SK-N-SH (cell line): Measurements from ENCODE around the gene MRAP2. TPM values are rescaled to one million over a fixed set of nuclear protein-coding genes. Genes with fewer than 3 reads are reported as not detected.

Experiments
- CTCF ChIA-PET: fragments of 300-600, 350-600 bp; formaldehyde crosslinking; extraction: SDS; loops from one replicate; lab custom pipeline; 2021; lab: Yijun Ruan, JAX
- POLR2A ChIA-PET: fragments of 350-600 bp; sonication (Branson Sonifier 250); formaldehyde crosslinking; extraction: SDS; loops from one replicate; lab custom pipeline; 2020; ENCODE audit warnings: antibody characterized with exemption, inconsistent platforms; lab: Yijun Ruan, JAX
- DNase-seq: peaks from one replicate; pipeline ENCODE4 v3.0.0; 2012
- H2AFZ ChIP-seq: fragments of 200-600 bp; sonication (generic); 2 replicates; pipeline ENCODE4 v1.8.1; 2016; ENCODE audit warnings: antibody characterized with exemption, mild to moderate bottlenecking, low read depth
- H3F3A ChIP-seq: fragments of 200-600 bp; sonication (generic); replicated peaks from 2 replicates; pipeline ENCODE3; 2016; ENCODE audit warnings: antibody characterized with exemption, mild to moderate bottlenecking; ENCODE audit not compliant: insufficient read depth
- H3K27ac ChIP-seq, 2 experiments: fragments of 200-500 bp in 1 of 2; fragments of 200-600 bp in 1 of 2; sonication (Bioruptor generic) in 1 of 2; sonication (generic), shearing (Covaris generic) in 1 of 2; 2 replicates each; pipeline versions ENCODE4 v1.5.1 to v1.6.1; 2014 to 2016; ENCODE audit warnings: low read depth in 2 of 2, inconsistent platforms in 1 of 2, low read length in 1 of 2, mild to moderate bottlenecking in 1 of 2, mixed read lengths in 1 of 2
- H3K27me3 ChIP-seq: fragments of 200-600 bp; sonication (generic), shearing (Covaris generic); 2 replicates; pipeline ENCODE4 v1.6.1; 2016; ENCODE audit warnings: mixed run types; ENCODE audit not compliant: insufficient read depth
- H3K36me3 ChIP-seq, 2 experiments: fragments of 200-500 bp in 1 of 2; fragments of 200-600 bp in 1 of 2; sonication (Bioruptor generic) in 1 of 2; sonication (generic) in 1 of 2; replicated peaks in 1 of 2; 2 replicates each; pipeline versions ENCODE3 to v1.5.1; 2014 to 2016; ENCODE audit warnings: low read length in 1 of 2, mild to moderate bottlenecking in 1 of 2; ENCODE audit not compliant: insufficient read depth in 2 of 2, control insufficient read depth in 1 of 2
- H3K4me1 ChIP-seq, 2 experiments: fragments of 200-500 bp in 1 of 2; fragments of 200-600 bp in 1 of 2; sonication (Bioruptor generic) in 1 of 2; sonication (generic), shearing (Covaris generic) in 1 of 2; 2 replicates each; pipeline versions ENCODE4 v1.5.1 to v1.6.1; 2014 to 2016; ENCODE audit warnings: low read depth in 1 of 2, low read length in 1 of 2, mixed run types in 1 of 2; ENCODE audit not compliant: insufficient read depth in 2 of 2, control insufficient read depth in 1 of 2
- H3K4me2 ChIP-seq: fragments of 200-600 bp; sonication (generic), shearing (Covaris generic); 2 replicates; pipeline ENCODE4 v1.6.1; 2017; ENCODE audit warnings: mixed run types
- H3K4me3 ChIP-seq, 2 experiments: fragments of 200-500 bp in 1 of 2; fragments of 200-600 bp in 1 of 2; sonication (Bioruptor generic) in 1 of 2; sonication (generic), shearing (Covaris generic) in 1 of 2; 2 replicates each; pipeline versions ENCODE4 v1.5.1 to v1.8.1; 2014 to 2016; ENCODE audit warnings: low read depth in 2 of 2, inconsistent platforms in 1 of 2, low read length in 1 of 2, mild to moderate bottlenecking in 1 of 2, mixed read lengths in 1 of 2, moderate library complexity in 1 of 2
- H3K79me2 ChIP-seq: fragments of 200-600 bp; sonication (generic); 2 replicates; pipeline ENCODE4 v1.8.1; 2017; ENCODE audit warnings: mild to moderate bottlenecking; ENCODE audit not compliant: insufficient read depth
- H3K9ac ChIP-seq: fragments of 200-600 bp; sonication (generic); 2 replicates; pipeline ENCODE4 v1.6.1; 2017; ENCODE audit warnings: mixed run types
- H3K9me2 ChIP-seq: fragments of 200-600 bp; sonication (generic); 2 replicates; pipeline ENCODE4 v1.6.1; 2017; ENCODE audit warnings: mixed run types
- H3K9me3 ChIP-seq: fragments of 200-600 bp; sonication (generic); 2 replicates; pipeline ENCODE4 v1.6.1; 2017; ENCODE audit warnings: mixed run types, mild to moderate bottlenecking, moderate library complexity
- H4K20me1 ChIP-seq: fragments of 200-600 bp; sonication (generic); 2 replicates; pipeline ENCODE4 v1.6.1; 2017; ENCODE audit warnings: mild to moderate bottlenecking, mixed run types; ENCODE audit not compliant: insufficient read depth
- CTCF ChIP-seq: fragments of 200-600 bp; sonication (generic); IDR thresholded peaks from 2 replicates; pipeline ENCODE4 v1.6.1; 2017; ENCODE audit warnings: antibody characterized with exemption, mild to moderate bottlenecking, moderate library complexity
- EP300 ChIP-seq, 2 experiments: IDR thresholded peaks; 2 replicates each; pipeline versions ENCODE4 v1.4.0 to v1.6.1; 2012; ENCODE audit warnings: borderline replicate concordance in 1 of 2, low read depth in 1 of 2, low read length in 1 of 2
- EZH2phosphoT487 ChIP-seq: fragments of 200-600 bp; sonication (generic); IDR thresholded peaks from 2 replicates; pipeline ENCODE4 v1.6.1; 2017; ENCODE audit warnings: low read depth, mixed run types, mild to moderate bottlenecking, antibody characterized with exemption, moderate library complexity, borderline replicate concordance
- FOXJ3 ChIP-seq: sonication (generic); formaldehyde crosslinking; IDR thresholded peaks from 2 replicates; pipeline ENCODE4 v1.5.1; 2020; ENCODE audit warnings: mild to moderate bottlenecking, missing genetic modification reagents
- FOXM1 ChIP-seq: IDR thresholded peaks from 2 replicates; pipeline ENCODE4 v1.4.0; 2012; ENCODE audit warnings: low read depth, mild to moderate bottlenecking
- JUND ChIP-seq: IDR thresholded peaks from 2 replicates; pipeline ENCODE4 v1.4.0; 2012
- MEF2A ChIP-seq: IDR thresholded peaks from 2 replicates; pipeline ENCODE4 v1.4.0; 2012; ENCODE audit warnings: low read depth, borderline replicate concordance
- NFIC ChIP-seq: IDR thresholded peaks from 2 replicates; pipeline ENCODE4 v1.4.0; 2012; ENCODE audit warnings: borderline replicate concordance
- RCOR1 ChIP-seq: fragments of 150-350 bp; IDR thresholded peaks from 2 replicates; pipeline ENCODE4 v1.6.1; 2017; ENCODE audit warnings: antibody characterized with exemption, low read length
- RFX5 ChIP-seq: IDR thresholded peaks from 2 replicates; pipeline ENCODE4 v1.6.1; 2012; ENCODE audit warnings: mild to moderate bottlenecking, improper control_type of control experiment, low read length
- RXRA ChIP-seq: IDR thresholded peaks from 2 replicates; pipeline ENCODE4 v1.4.0; 2012; ENCODE audit warnings: low read depth, mild to moderate bottlenecking, borderline replicate concordance
- SIN3A ChIP-seq: IDR thresholded peaks from 2 replicates; pipeline ENCODE4 v1.6.1; 2012; ENCODE audit warnings: low read depth, mild to moderate bottlenecking, low read length, moderate library complexity, borderline replicate concordance
- TAF1 ChIP-seq: IDR thresholded peaks from 2 replicates; pipeline ENCODE4 v1.6.1; 2012; ENCODE audit warnings: low read depth, mild to moderate bottlenecking, low read length, moderate library complexity, borderline replicate concordance
- TCF12 ChIP-seq: IDR thresholded peaks from 2 replicates; pipeline ENCODE4 v1.4.0; 2012
- WGBS: methylation state at CpG from one replicate; pipeline ENCODE4 v1.1.6; 2017; ENCODE audit warnings: low lambda C conversion rate; 5-methylcytosine and 5-hydroxymethylcytosine counted together
- polyA plus RNA-seq, 3 experiments: library from polyadenylated mRNA; depleted of rRNA; stranded (reverse); fragments of >200 nt; gene quantifications; 2 replicates each; pipeline ENCODE4 v1.2.3, GENCODE V29; 2012
- TF ChIP-seq, protein P1 (sequence below): IDR thresholded peaks from 2 replicates; pipeline ENCODE4 v1.4.0; 2012; ENCODE audit warnings: low read depth, borderline replicate concordance
- TF ChIP-seq, protein P2 (sequence below): IDR thresholded peaks from 2 replicates; pipeline ENCODE4 v1.4.0; 2012; ENCODE audit warnings: low read depth

The MRAP2 gene
- polyA plus RNA-seq, 1 of the 3 experiments (the other 2 are of a cell fraction) = 0.12 TPM

DNA sequence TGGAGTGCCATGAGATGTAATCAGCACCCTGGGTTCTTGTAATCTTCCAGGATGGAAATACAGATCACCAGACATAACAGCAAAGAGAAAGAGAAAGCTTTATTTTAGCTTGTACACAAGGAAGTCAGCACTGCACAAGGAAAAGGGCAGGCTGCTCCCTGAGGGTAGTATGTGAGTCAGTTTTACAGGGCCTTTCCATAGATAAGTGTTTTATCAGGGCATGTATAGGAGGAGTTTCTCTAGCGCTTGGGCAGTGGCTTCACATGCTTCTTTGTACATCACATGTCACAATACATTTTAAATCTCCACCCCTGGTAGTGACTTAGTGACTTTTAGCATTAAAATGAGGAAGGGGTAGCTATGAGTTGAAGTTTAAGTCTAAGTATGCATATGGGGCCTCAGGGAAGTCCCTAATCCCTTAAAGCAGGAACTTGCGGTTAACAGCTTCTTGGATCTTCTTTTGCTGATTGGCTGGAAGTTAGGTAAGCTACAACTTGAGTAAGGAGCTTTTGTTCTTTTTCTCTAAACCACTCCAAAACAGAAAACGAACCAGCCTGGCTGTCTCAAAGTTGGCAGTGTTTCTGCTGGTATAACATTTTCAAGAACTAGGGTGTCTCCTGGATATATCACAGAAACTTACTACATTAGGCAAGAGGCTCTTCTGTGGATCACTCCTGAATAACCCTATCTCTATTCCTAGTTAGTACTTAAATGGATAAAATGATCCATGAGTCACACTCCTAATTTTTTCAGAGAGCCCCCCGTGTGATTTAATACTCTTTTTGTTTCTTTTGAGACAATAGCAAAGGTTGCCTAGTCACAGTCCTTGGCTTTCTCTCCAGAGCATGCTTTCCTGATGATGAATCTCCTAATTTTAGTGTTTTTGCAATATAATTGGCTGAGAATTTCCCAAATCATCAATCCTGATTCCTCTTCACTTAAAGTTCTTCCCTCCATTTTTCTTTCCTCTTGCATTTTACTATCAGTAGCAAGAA lies 60.2 kb downstream of the MRAP2 start:
- DNase-seq = no peak

GRCh38 chr6:84095156-84095555 lies 61.6 kb downstream of the MRAP2 start:
- H3K9ac ChIP-seq = no peak overlapping the region
- H4K20me1 ChIP-seq = no peaks in the 10 kb centered on the region
- H3F3A ChIP-seq = no peaks in the 10 kb centered on the region
- H3K36me3 ChIP-seq = no peaks in the 10 kb centered on the region
- DNase-seq = no peak
- no peaks in the 10 kb centered on the region for H3K27me3 ChIP-seq
- no peak overlapping the region for H3K4me2 ChIP-seq
- no peak overlapping the region for H2AFZ ChIP-seq
- TF ChIP-seq, protein P1, sequence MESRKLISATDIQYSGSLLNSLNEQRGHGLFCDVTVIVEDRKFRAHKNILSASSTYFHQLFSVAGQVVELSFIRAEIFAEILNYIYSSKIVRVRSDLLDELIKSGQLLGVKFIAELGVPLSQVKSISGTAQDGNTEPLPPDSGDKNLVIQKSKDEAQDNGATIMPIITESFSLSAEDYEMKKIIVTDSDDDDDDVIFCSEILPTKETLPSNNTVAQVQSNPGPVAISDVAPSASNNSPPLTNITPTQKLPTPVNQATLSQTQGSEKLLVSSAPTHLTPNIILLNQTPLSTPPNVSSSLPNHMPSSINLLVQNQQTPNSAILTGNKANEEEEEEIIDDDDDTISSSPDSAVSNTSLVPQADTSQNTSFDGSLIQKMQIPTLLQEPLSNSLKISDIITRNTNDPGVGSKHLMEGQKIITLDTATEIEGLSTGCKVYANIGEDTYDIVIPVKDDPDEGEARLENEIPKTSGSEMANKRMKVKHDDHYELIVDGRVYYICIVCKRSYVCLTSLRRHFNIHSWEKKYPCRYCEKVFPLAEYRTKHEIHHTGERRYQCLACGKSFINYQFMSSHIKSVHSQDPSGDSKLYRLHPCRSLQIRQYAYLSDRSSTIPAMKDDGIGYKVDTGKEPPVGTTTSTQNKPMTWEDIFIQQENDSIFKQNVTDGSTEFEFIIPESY = no peak
- H3K9me3 ChIP-seq = no peaks in the 10 kb centered on the region; the same call in 1 of the 2 replicates
- no peaks in the 10 kb centered on the region for H3K4me1 ChIP-seq
- CTCF ChIA-PET = no interaction called here
- no peaks in the 10 kb centered on the region for H3K9me2 ChIP-seq
- no peak overlapping the region for H3K27ac ChIP-seq
- no peak overlapping the region for H3K4me3 ChIP-seq
- no peaks in the 10 kb centered on the region for H3K79me2 ChIP-seq
- POLR2A ChIA-PET = no interaction called here

More for the DNA sequence above, 60.2 kb downstream of the MRAP2 start:
- Histone ChIP-seq H3F3A (no peaks in the 10 kb centered on the region), H3K36me3 (no peaks in the 10 kb centered on the region), H3K4me1 (no peaks in the 10 kb centered on the region), H3K9me3 (no peaks in the 10 kb centered on the region; the same call in 1 of the 2 replicates), H3K27ac (no peak overlapping the region), H3K9ac (no peak overlapping the region), H3K79me2 (no peaks in the 10 kb centered on the region), H3K27me3 (no peaks in the 10 kb centered on the region), H3K4me2 (no peak overlapping the region), H3K4me3 (no peak overlapping the region), H4K20me1 (no peaks in the 10 kb centered on the region), H3K9me2 (no peaks in the 10 kb centered on the region), H2AFZ (no peak overlapping the region)
- WGBS = 48% methylated on average over 4 of the region's 4 CpGs
- CTCF ChIA-PET = no interaction called here
- POLR2A ChIA-PET = no interaction called here
- TF ChIP-seq FOXJ3 (CRISPR knock-in tag) (no peak), NFIC (no peak), RCOR1 (no peak), MEF2A (no peak), SIN3A (no peak), EZH2phosphoT487 (no peak), TAF1 (no peak), JUND (no peak), RXRA (no peak), TCF12 (no peak), FOXM1 (no peak), CTCF (no peak), RFX5 (no peak), EP300 (IDR thresholded peaks at IDR 0.05; ENCODE audit: borderline replicate concordance in 1 of 2, low read depth in 1 of 2, low read length in 1 of 2) (no peak)
- TF ChIP-seq, protein P2, sequence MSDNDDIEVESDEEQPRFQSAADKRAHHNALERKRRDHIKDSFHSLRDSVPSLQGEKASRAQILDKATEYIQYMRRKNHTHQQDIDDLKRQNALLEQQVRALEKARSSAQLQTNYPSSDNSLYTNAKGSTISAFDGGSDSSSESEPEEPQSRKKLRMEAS = no peak
- TF ChIP-seq, all 33 proteins: peak for 0
